SK-N-SH (cell line): ENCODE results near the gene PIK3IP1. TPM values are rescaled to one million over a fixed set of nuclear protein-coding genes. Genes with fewer than 3 reads are reported as not detected.

Source experiments
- CTCF ChIA-PET: fragments of 300-600, 350-600 bp; formaldehyde crosslinking; extraction: SDS; loops from one replicate; lab custom pipeline; 2021; lab: Yijun Ruan, JAX
- POLR2A ChIA-PET: fragments of 350-600 bp; sonication (Branson Sonifier 250); formaldehyde crosslinking; extraction: SDS; loops from one replicate; lab custom pipeline; 2020; ENCODE audit warnings: antibody characterized with exemption, inconsistent platforms; lab: Yijun Ruan, JAX
- DNase-seq: peaks from one replicate; pipeline ENCODE4 v3.0.0; 2012
- H2AFZ ChIP-seq: fragments of 200-600 bp; sonication (generic); 2 replicates; pipeline ENCODE4 v1.8.1; 2016; ENCODE audit warnings: antibody characterized with exemption, mild to moderate bottlenecking, low read depth
- H3F3A ChIP-seq: fragments of 200-600 bp; sonication (generic); replicated peaks from 2 replicates; pipeline ENCODE3; 2016; ENCODE audit warnings: antibody characterized with exemption, mild to moderate bottlenecking; ENCODE audit not compliant: insufficient read depth
- H3K27ac ChIP-seq, 2 experiments: fragments of 200-500 bp in 1 of 2; fragments of 200-600 bp in 1 of 2; sonication (Bioruptor generic) in 1 of 2; sonication (generic), shearing (Covaris generic) in 1 of 2; 2 replicates each; pipeline versions ENCODE4 v1.5.1 to v1.6.1; 2014 to 2016; ENCODE audit warnings: low read depth in 2 of 2, inconsistent platforms in 1 of 2, low read length in 1 of 2, mild to moderate bottlenecking in 1 of 2, mixed read lengths in 1 of 2
- H3K27me3 ChIP-seq: fragments of 200-600 bp; sonication (generic), shearing (Covaris generic); 2 replicates; pipeline ENCODE4 v1.6.1; 2016; ENCODE audit warnings: mixed run types; ENCODE audit not compliant: insufficient read depth
- H3K36me3 ChIP-seq, 2 experiments: fragments of 200-500 bp in 1 of 2; fragments of 200-600 bp in 1 of 2; sonication (Bioruptor generic) in 1 of 2; sonication (generic) in 1 of 2; replicated peaks in 1 of 2; 2 replicates each; pipeline versions ENCODE3 to v1.5.1; 2014 to 2016; ENCODE audit warnings: low read length in 1 of 2, mild to moderate bottlenecking in 1 of 2; ENCODE audit not compliant: insufficient read depth in 2 of 2, control insufficient read depth in 1 of 2
- H3K4me1 ChIP-seq, 2 experiments: fragments of 200-500 bp in 1 of 2; fragments of 200-600 bp in 1 of 2; sonication (Bioruptor generic) in 1 of 2; sonication (generic), shearing (Covaris generic) in 1 of 2; 2 replicates each; pipeline versions ENCODE4 v1.5.1 to v1.6.1; 2014 to 2016; ENCODE audit warnings: low read depth in 1 of 2, low read length in 1 of 2, mixed run types in 1 of 2; ENCODE audit not compliant: insufficient read depth in 2 of 2, control insufficient read depth in 1 of 2
- H3K4me2 ChIP-seq: fragments of 200-600 bp; sonication (generic), shearing (Covaris generic); 2 replicates; pipeline ENCODE4 v1.6.1; 2017; ENCODE audit warnings: mixed run types
- H3K4me3 ChIP-seq, 2 experiments: fragments of 200-500 bp in 1 of 2; fragments of 200-600 bp in 1 of 2; sonication (Bioruptor generic) in 1 of 2; sonication (generic), shearing (Covaris generic) in 1 of 2; 2 replicates each; pipeline versions ENCODE4 v1.5.1 to v1.8.1; 2014 to 2016; ENCODE audit warnings: low read depth in 2 of 2, inconsistent platforms in 1 of 2, low read length in 1 of 2, mild to moderate bottlenecking in 1 of 2, mixed read lengths in 1 of 2, moderate library complexity in 1 of 2
- H3K79me2 ChIP-seq: fragments of 200-600 bp; sonication (generic); 2 replicates; pipeline ENCODE4 v1.8.1; 2017; ENCODE audit warnings: mild to moderate bottlenecking; ENCODE audit not compliant: insufficient read depth
- H3K9ac ChIP-seq: fragments of 200-600 bp; sonication (generic); 2 replicates; pipeline ENCODE4 v1.6.1; 2017; ENCODE audit warnings: mixed run types
- H3K9me2 ChIP-seq: fragments of 200-600 bp; sonication (generic); 2 replicates; pipeline ENCODE4 v1.6.1; 2017; ENCODE audit warnings: mixed run types
- H3K9me3 ChIP-seq: fragments of 200-600 bp; sonication (generic); 2 replicates; pipeline ENCODE4 v1.6.1; 2017; ENCODE audit warnings: mixed run types, mild to moderate bottlenecking, moderate library complexity
- H4K20me1 ChIP-seq: fragments of 200-600 bp; sonication (generic); 2 replicates; pipeline ENCODE4 v1.6.1; 2017; ENCODE audit warnings: mild to moderate bottlenecking, mixed run types; ENCODE audit not compliant: insufficient read depth
- CHD2 ChIP-seq: fragments of 150-350 bp; IDR thresholded peaks from 2 replicates; pipeline ENCODE4 v1.6.1; 2018; ENCODE audit warnings: low read length; ENCODE audit not compliant: partially characterized antibody
- ELF1 ChIP-seq: IDR thresholded peaks from 2 replicates; pipeline ENCODE4 v1.4.0; 2012
- FOSL2 ChIP-seq: IDR thresholded peaks from 2 replicates; pipeline ENCODE4 v1.4.0; 2012; ENCODE audit warnings: low read depth, mild to moderate bottlenecking, moderate library complexity, borderline replicate concordance
- GATA2 ChIP-seq: sonication (generic); formaldehyde crosslinking; IDR thresholded peaks from 2 replicates; pipeline ENCODE4 v1.5.0; 2020; ENCODE audit warnings: mild to moderate bottlenecking, missing genetic modification reagents
- MEF2A ChIP-seq: IDR thresholded peaks from 2 replicates; pipeline ENCODE4 v1.4.0; 2012; ENCODE audit warnings: low read depth, borderline replicate concordance
- MXI1 ChIP-seq: IDR thresholded peaks from 2 replicates; pipeline ENCODE4 v1.6.1; 2012; ENCODE audit warnings: mild to moderate bottlenecking, low read depth, low read length, improper control_type of control experiment
- NFIC ChIP-seq: IDR thresholded peaks from 2 replicates; pipeline ENCODE4 v1.4.0; 2012; ENCODE audit warnings: borderline replicate concordance
- POLR2AphosphoS5 ChIP-seq: IDR thresholded peaks from 2 replicates; pipeline ENCODE4 v1.6.1; 2012; ENCODE audit warnings: low read depth, low read length
- RAD21 ChIP-seq: IDR thresholded peaks from 2 replicates; pipeline ENCODE4 v1.6.1; 2012; ENCODE audit warnings: mild to moderate bottlenecking, low read length
- RXRA ChIP-seq: IDR thresholded peaks from 2 replicates; pipeline ENCODE4 v1.4.0; 2012; ENCODE audit warnings: low read depth, mild to moderate bottlenecking, borderline replicate concordance
- SMC3 ChIP-seq: IDR thresholded peaks from 2 replicates; pipeline ENCODE4 v1.6.1; 2012; ENCODE audit warnings: low read depth, low read length, improper control_type of control experiment
- TEAD4 ChIP-seq: IDR thresholded peaks from 2 replicates; pipeline ENCODE4 v1.4.0; 2012; ENCODE audit warnings: mild to moderate bottlenecking, borderline replicate concordance; ENCODE audit not compliant: insufficient read depth
- YY1 ChIP-seq: IDR thresholded peaks from 2 replicates; pipeline ENCODE4 v1.4.0; 2012; ENCODE audit warnings: low read depth, mild to moderate bottlenecking
- WGBS: methylation state at CpG from one replicate; pipeline ENCODE4 v1.1.6; 2017; ENCODE audit warnings: low lambda C conversion rate; 5-methylcytosine and 5-hydroxymethylcytosine counted together
- polyA plus RNA-seq, 3 experiments: library from polyadenylated mRNA; depleted of rRNA; stranded (reverse); fragments of >200 nt; gene quantifications; 2 replicates each; pipeline ENCODE4 v1.2.3, GENCODE V29; 2012
- TF ChIP-seq, protein P1 (sequence below): fragments of 150-350 bp; IDR thresholded peaks from 2 replicates; pipeline ENCODE4 v1.6.1; 2016; ENCODE audit warnings: mild to moderate bottlenecking, low read depth, low read length
- TF ChIP-seq, protein P2 (sequence below): fragments of 200-600 bp; sonication (generic); IDR thresholded peaks from 2 replicates; pipeline ENCODE4 v1.6.1; 2017; ENCODE audit warnings: antibody characterized with exemption, mild to moderate bottlenecking, moderate library complexity
- TF ChIP-seq, protein P3 (sequence below): fragments of 150-350 bp; IDR thresholded peaks from 2 replicates; pipeline ENCODE4 v1.6.1; 2017; ENCODE audit warnings: antibody characterized with exemption, low read length, low read depth, borderline replicate concordance
- TF ChIP-seq, protein P4 (sequence below): IDR thresholded peaks from 2 replicates; pipeline ENCODE4 v1.4.0; 2012; ENCODE audit warnings: low read depth, borderline replicate concordance
- TF ChIP-seq, protein P5 (sequence below): IDR thresholded peaks from 2 replicates; pipeline ENCODE4; 2012
- TF ChIP-seq, protein P6 (sequence below): IDR thresholded peaks from 2 replicates; pipeline ENCODE4 v1.4.0; 2012; ENCODE audit warnings: low read depth, borderline replicate concordance

The PIK3IP1 gene
- polyA plus RNA-seq, 1 of the 3 experiments (the other 2 are of a cell fraction): 8.6 TPM

DNA sequence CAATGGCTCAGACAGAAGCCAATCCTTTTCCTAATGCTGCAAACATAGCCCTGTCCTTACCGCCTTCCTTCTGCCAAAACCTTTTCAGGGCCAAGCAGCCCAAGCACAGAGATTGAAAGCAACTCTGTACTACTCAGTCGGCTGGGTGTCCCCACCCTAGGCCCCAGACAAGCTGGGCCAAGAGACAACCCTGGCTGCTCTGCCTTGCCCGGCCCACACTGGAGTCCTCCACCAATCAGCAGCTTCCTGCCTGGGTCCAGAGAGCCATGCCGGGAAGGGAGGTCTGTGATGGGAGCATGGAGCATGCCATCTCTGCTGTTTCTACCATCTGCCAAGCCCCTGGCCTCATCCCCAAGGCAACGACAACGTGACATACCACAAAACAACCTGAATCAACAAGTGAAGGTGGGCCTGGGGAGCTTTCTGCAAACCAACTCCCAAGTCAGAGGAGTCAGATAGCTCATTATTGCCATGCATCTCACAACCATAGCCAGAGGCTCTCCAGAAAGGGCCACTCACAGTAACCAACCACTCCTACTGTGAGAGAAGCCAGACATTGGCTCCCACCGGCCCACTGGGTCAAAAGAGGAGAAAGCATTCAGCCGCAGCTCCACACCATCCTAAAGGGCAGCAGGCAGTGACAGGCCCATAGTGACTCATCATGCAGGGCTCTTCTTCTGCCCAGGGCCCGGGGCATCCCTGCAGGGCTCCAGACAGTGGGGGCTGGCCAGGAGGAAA lies 35.7 kb upstream of the PIK3IP1 start:
- Histone ChIP-seq H3K9ac (no peak overlapping the region), H4K20me1 (no peaks in the 10 kb centered on the region), H3K79me2 (peaks cover 23% of the 10 kb centered on the region), H3K4me2 (no peak overlapping the region), H3K9me3 (no peaks in the 10 kb centered on the region), H3K36me3 (peaks cover 39 to 68% of the 10 kb centered on the region in 2 experiments), H3K4me3 (no peak overlapping the region), H3F3A (peaks cover 10% of the 10 kb centered on the region), H2AFZ (no peak overlapping the region), H3K27me3 (no peaks in the 10 kb centered on the region), H3K9me2 (no peaks in the 10 kb centered on the region), H3K4me1 (no peaks in the 10 kb centered on the region), H3K27ac (no peak overlapping the region)
- TF ChIP-seq, protein P1, sequence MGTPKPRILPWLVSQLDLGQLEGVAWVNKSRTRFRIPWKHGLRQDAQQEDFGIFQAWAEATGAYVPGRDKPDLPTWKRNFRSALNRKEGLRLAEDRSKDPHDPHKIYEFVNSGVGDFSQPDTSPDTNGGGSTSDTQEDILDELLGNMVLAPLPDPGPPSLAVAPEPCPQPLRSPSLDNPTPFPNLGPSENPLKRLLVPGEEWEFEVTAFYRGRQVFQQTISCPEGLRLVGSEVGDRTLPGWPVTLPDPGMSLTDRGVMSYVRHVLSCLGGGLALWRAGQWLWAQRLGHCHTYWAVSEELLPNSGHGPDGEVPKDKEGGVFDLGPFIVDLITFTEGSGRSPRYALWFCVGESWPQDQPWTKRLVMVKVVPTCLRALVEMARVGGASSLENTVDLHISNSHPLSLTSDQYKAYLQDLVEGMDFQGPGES: no peak
- ChIA-PET CTCF (interaction anchor here (1.3 to 3.4 kb wide), 2 partner anchors 10 to 14 kb away, joined by 4 to 26 read pairs; no protein-coding TSS in a partner anchor), POLR2A (interaction anchor here (1.6 kb wide), 1 partner anchor 12 kb away, joined by 7 read pairs; no protein-coding TSS in a partner anchor)
- WGBS: 81% methylated on average over 5 of the region's 9 CpGs
- DNase-seq: no peak

DNA sequence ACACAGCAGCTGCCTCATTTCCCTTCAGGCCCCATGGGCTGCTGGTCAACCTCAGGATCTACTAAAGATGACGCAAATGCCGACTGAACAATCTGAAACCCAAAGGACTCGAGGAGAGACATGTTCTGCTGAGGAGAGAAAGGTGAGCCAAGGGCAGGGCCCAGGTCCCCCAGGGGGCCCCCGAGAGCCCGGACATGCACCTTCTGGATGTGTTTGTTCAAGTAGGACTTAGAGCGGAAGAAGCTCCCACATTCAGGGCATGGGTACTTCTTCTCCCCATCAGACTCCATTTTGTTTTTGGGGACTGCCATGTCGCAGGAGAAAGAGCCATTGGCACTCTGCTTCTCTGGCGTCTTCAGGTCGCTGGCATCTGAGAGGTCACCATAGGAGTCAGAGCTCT lies 34.6 kb upstream of the PIK3IP1 start:
- WGBS: 96% methylated on average over 9 of the region's 9 CpGs
- Histone ChIP-seq H2AFZ (no peak overlapping the region), H3K36me3 (peaks cover 29 to 57% of the 10 kb centered on the region in 2 experiments), H3K4me1 (no peaks in the 10 kb centered on the region), H3K4me2 (no peak overlapping the region), H3K79me2 (peaks cover 16% of the 10 kb centered on the region), H3K27ac (no peak overlapping the region), H3K27me3 (no peaks in the 10 kb centered on the region), H3F3A (peaks cover 6% of the 10 kb centered on the region), H3K9ac (no peak overlapping the region), H3K9me2 (no peaks in the 10 kb centered on the region), H3K9me3 (no peaks in the 10 kb centered on the region), H4K20me1 (no peaks in the 10 kb centered on the region), H3K4me3 (no peak overlapping the region)
- CTCF ChIA-PET: interaction anchor here (0.9 to 3.4 kb wide), 5 partner anchors 9 to 132 kb away, joined by 3 to 26 read pairs (median 4); no protein-coding TSS in a partner anchor
- no peak for DNase-seq
- POLR2A ChIA-PET: interaction anchor here (0.6 to 1.6 kb wide), 2 partner anchors 13 to 36 kb away, joined by 3 to 7 read pairs; no protein-coding TSS in a partner anchor
- TF ChIP-seq, protein P2, sequence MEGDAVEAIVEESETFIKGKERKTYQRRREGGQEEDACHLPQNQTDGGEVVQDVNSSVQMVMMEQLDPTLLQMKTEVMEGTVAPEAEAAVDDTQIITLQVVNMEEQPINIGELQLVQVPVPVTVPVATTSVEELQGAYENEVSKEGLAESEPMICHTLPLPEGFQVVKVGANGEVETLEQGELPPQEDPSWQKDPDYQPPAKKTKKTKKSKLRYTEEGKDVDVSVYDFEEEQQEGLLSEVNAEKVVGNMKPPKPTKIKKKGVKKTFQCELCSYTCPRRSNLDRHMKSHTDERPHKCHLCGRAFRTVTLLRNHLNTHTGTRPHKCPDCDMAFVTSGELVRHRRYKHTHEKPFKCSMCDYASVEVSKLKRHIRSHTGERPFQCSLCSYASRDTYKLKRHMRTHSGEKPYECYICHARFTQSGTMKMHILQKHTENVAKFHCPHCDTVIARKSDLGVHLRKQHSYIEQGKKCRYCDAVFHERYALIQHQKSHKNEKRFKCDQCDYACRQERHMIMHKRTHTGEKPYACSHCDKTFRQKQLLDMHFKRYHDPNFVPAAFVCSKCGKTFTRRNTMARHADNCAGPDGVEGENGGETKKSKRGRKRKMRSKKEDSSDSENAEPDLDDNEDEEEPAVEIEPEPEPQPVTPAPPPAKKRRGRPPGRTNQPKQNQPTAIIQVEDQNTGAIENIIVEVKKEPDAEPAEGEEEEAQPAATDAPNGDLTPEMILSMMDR: no peak
- TF ChIP-seq POLR2AphosphoS5 (no peak), RAD21 (no peak), SMC3 (no peak), TEAD4 (no peak), CHD2 (no peak), GATA2 (CRISPR knock-in tag) (no peak), NFIC (no peak), MEF2A (no peak), YY1 (no peak), ELF1 (no peak), RXRA (no peak), FOSL2 (no peak), MXI1 (no peak)
- TF ChIP-seq, protein P3, sequence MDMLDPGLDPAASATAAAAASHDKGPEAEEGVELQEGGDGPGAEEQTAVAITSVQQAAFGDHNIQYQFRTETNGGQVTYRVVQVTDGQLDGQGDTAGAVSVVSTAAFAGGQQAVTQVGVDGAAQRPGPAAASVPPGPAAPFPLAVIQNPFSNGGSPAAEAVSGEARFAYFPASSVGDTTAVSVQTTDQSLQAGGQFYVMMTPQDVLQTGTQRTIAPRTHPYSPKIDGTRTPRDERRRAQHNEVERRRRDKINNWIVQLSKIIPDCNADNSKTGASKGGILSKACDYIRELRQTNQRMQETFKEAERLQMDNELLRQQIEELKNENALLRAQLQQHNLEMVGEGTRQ: no peak
- TF ChIP-seq, protein P4, sequence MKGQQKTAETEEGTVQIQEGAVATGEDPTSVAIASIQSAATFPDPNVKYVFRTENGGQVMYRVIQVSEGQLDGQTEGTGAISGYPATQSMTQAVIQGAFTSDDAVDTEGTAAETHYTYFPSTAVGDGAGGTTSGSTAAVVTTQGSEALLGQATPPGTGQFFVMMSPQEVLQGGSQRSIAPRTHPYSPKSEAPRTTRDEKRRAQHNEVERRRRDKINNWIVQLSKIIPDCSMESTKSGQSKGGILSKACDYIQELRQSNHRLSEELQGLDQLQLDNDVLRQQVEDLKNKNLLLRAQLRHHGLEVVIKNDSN: no peak
- TF ChIP-seq, protein P5, sequence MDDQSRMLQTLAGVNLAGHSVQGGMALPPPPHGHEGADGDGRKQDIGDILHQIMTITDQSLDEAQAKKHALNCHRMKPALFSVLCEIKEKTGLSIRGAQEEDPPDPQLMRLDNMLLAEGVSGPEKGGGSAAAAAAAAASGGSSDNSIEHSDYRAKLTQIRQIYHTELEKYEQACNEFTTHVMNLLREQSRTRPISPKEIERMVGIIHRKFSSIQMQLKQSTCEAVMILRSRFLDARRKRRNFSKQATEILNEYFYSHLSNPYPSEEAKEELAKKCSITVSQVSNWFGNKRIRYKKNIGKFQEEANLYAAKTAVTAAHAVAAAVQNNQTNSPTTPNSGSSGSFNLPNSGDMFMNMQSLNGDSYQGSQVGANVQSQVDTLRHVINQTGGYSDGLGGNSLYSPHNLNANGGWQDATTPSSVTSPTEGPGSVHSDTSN: no peak
- TF ChIP-seq, protein P6, sequence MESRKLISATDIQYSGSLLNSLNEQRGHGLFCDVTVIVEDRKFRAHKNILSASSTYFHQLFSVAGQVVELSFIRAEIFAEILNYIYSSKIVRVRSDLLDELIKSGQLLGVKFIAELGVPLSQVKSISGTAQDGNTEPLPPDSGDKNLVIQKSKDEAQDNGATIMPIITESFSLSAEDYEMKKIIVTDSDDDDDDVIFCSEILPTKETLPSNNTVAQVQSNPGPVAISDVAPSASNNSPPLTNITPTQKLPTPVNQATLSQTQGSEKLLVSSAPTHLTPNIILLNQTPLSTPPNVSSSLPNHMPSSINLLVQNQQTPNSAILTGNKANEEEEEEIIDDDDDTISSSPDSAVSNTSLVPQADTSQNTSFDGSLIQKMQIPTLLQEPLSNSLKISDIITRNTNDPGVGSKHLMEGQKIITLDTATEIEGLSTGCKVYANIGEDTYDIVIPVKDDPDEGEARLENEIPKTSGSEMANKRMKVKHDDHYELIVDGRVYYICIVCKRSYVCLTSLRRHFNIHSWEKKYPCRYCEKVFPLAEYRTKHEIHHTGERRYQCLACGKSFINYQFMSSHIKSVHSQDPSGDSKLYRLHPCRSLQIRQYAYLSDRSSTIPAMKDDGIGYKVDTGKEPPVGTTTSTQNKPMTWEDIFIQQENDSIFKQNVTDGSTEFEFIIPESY: no peak
